GM19023 (cell line): ENCODE data around the gene CASS4.
"Not testable (repeated sequence)": the region's sequence is repeated elsewhere in the genome, so short reads cannot be mapped to it uniquely, and the experiment has no call there.

Source experiments
- ATAC-seq: cut with Tn5 transposase; IDR thresholded peaks from one replicate; pipeline ENCODE4 v1.9.1; 2021; ENCODE audit warnings: mild to moderate bottlenecking, moderate library complexity; ENCODE audit not compliant: unreplicated experiment

CASS4 gene, protein sequence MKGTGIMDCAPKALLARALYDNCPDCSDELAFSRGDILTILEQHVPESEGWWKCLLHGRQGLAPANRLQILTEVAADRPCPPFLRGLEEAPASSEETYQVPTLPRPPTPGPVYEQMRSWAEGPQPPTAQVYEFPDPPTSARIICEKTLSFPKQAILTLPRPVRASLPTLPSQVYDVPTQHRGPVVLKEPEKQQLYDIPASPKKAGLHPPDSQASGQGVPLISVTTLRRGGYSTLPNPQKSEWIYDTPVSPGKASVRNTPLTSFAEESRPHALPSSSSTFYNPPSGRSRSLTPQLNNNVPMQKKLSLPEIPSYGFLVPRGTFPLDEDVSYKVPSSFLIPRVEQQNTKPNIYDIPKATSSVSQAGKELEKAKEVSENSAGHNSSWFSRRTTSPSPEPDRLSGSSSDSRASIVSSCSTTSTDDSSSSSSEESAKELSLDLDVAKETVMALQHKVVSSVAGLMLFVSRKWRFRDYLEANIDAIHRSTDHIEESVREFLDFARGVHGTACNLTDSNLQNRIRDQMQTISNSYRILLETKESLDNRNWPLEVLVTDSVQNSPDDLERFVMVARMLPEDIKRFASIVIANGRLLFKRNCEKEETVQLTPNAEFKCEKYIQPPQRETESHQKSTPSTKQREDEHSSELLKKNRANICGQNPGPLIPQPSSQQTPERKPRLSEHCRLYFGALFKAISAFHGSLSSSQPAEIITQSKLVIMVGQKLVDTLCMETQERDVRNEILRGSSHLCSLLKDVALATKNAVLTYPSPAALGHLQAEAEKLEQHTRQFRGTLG

DNA sequence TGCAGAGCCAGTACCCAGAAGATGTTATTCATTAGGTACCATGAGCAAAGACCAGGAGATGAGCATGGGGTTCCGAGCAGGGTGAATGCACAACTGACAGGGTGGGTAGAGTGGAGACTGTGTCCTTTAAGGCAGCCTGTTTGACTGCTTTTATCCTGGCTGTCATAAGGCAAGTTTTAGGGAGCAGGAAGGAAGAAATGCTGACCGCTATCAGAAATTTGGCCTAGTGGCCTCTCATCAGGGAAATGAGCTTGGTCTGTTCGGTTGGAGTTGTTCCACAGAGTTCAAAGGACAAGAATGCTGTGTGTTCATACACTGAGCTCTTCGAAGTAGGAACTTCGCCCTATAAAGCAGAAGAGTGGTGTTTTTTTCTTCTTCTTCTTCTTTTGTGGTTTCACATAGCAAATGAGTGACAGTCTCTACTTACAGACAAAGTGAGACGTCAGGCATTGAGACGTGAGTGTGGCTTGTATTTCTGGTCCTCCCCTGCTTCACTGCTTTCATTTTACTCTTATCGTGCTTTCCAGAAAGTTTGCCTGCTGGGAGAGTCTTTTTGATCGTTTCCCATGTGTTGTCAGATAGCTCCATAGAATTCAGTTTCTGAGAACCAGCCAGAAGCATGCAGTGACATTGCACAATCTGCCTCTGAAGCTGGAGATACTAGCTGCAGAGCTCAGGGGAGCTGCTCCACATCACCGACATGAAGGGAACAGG, at the start of gene CASS4:
Gene CASS4 (plus strand): TSS at position 502 of the 714 bp plus-strand sequence. CDS start 199 bp downstream, at position 701.
- no peak for ATAC-seq

GRCh38 chr20:56362833-56363413, 49.1 kb upstream of the CASS4 start:
- no peak for ATAC-seq

DNA sequence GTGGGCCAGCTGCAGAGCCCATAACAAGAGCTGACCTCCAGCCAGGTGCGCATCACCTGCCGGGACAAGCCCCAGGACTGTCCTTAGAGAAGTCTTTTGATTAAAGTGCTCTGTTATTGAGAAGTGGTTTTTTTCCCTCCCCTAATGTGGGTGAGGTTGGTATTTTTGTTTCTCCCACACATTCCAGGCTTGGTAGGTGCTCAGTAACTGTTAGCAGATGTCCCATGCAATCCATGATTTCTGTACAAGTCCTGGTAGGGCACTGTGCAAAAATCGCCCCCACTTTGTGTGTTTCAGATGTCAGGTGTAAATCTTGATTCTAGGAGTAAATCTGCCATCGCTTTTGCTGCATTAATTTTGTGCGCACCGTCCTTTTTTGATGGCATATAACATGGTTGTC, 48.6 kb upstream of the CASS4 start:
- ATAC-seq = no peak

DNA sequence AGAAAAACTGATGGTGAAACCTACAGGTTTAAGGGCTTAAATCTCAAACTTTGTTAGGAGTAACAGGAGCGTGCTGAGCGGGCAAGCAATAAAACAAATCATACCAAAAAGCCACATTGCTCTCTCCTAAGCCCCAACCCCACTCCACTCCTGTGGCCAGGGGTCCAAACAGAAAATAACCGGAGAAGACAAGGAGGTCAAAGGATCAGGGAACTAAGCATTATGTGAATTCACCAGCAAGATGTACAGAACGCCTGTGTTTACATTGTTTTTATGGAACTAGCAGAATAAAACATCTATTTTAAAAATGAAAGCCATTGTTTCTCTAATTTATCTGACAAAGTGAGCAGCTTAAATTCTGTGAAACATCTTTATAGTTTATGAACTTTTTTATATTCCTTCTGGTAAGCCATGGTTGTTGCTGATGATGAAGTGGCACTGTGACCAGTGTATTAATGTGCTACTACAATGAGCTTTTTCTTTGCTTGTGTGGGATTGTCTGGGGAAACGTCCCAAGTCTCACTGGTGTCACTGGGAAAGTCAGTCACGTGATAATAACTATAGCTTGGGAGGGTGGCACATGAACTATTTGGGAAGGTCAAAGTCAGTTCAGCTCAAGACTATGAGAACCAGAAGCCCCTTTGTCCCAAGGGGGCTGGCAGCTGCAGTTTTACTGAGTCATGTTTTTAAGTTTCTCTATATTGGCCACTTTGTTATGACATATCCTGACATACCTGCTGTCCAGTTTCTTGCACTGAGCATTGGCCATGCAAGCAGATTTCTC, 43.5 kb upstream of the CASS4 start:
- ATAC-seq = no peak

DNA sequence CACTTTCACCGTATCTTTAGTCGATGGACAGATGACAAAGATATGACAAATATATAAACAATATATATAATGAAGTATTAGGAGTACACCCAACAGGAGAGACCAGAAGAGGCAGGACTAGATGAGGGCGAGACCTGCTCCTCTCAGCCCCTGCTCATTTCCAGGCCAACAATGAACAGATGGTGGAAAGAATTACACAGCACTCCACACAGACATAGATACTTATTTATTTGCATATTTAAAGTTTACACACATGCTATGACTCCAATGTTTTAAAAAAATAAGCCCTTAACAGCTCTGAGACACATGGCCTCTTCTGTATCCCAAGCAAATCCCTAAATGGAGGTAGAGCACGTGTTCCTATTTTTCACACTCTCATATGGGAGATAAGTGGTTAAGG, 42.9 kb upstream of the CASS4 start:
- ATAC-seq = no peak

DNA sequence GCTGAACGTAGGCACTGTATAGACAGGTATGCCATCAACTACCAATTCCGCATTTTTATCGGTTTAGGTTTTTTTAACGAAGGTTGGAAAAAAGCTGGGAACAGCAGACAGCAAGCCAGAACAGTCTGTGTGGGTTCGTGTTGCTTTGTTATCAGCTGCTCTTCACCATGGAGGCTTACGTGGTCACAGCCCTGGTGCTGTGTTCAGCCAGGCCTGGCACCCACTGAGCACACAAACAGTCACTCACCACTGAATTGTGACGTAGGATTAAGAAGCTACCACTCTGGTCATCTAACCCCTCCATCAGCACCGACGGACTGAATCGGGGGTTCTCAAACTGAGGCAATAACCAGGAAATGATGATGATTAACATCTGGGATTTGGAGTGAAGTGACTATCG, 40.1 kb upstream of the CASS4 start:
- ATAC-seq = no peak

GRCh38 chr20:56372850-56373249, 39.2 kb upstream of the CASS4 start:
- ATAC-seq = no peak

DNA sequence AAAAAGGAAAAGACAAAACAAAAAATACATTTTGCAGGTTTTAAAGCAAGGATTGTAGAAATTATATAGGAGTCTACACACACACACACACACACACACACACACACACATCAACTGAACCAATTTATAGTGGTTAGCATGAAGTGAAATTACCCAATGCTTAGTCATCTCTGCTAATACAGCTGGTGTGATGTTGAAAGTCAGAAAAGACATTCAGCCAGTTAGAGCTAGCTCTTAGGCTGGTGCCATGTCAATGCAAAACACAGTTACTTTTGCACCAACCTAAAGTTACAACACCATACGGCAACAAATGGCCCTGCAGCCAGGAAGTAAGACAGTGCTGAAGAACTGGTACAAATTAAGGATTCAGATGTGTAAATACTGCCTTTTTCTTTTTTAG, 38.1 kb upstream of the CASS4 start:
- ATAC-seq = no peak

- no peak for ATAC-seq
Measured at GRCh38 chr20:56376331-56376730, 35.7 kb upstream of the CASS4 start.

DNA sequence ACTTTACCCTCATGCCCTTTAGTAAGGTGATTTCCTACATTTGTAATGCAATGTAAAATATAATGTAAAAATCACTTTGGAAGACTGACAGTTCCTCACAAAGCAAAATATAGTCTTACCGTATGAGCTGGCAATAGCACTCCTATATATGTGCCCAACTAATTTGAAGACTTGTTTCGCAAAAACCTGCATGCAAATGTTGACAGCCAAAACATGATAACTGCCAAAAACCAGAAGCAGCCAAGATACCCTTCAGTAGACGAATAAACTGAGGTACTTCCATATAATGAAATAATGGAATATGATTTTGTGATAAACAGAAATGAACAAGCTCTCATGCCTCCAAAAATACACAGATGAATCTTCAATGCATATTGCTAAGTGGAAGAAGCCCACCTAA, 33.7 kb upstream of the CASS4 start:
- no peak for ATAC-seq

DNA sequence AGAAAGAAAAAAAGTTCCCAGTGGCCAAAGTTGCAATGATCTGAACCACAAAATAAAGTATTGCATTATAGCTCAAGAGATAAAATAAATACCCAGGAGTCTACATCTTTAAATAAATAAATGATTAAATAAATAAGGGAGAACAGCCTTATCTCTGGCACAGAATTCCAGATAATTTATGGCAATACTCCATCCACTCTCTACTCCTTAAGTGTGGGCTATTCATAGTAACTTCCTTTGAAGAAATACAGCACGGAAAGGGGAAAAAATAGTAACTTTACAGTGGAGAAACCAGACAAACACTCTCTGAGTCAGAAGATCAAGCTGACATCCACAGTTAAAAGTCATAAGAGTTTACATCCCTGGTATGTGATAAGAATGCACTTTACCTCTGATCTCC, 31.7 kb upstream of the CASS4 start:
- no peak for ATAC-seq

DNA sequence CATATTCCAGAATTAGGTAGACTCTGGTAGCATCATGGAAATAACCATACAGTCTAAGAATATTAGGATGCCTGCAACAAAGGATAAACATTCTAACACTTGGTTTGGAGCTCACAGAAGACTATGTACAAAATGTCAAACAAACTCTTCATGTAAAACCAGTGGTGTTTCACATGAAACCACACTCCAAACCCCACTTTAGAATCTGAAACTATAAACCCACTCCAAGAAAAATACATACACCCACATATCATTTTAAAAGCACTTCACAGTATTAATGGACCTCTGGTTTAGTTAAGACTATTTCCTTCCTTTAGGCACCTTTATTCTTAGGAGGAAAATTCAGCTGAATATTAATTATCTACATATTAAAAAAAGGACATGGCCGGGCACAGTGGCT, 30.6 kb upstream of the CASS4 start:
- no peak for ATAC-seq

DNA sequence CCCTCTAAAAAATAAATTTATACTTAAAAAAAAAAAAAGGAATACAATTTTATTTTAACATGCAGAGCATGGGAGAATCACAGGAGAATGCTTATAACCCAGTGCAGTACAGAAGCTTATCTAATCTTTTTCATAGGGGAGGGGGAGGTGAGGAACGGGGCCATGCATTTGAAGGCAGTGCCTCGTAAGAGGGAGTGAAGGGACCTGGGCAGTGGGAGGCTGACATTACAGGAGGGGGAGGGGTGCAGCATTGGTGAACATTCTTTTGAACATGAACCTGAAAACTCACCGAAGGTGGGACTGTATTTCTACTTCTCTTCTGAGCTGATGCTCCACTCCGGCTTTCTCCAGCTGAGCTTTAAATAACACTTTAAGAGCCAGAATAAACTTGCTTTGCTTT, 29.4 kb upstream of the CASS4 start:
- ATAC-seq = no peak

GRCh38 chr20:56383334-56383733, 28.7 kb upstream of the CASS4 start:
- ATAC-seq = no peak

- no peak for ATAC-seq
Measured at GRCh38 chr20:56385130-56385529, 26.9 kb upstream of the CASS4 start.

DNA sequence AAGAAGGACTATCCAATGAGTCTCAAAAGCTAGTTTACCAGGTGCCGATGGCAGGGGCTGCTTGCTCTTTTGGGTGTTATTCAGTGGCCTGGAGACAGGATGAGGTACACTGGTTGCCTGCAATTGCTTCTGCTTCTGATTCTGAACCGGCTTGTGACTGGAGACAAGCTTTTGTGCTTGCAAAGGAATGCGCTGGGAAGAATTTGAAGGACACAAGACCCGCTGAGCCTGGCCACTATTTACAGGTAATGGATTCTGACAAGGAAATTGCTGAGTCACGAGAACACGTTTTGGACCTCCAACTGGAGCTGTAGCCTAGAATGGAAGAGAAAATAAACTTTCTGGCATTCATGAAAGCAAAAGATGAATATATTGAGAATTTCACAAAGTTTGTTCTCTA, 25.8 kb upstream of the CASS4 start:
- ATAC-seq = no peak

GRCh38 chr20:56388882-56389281, 23.2 kb upstream of the CASS4 start:
- no peak for ATAC-seq

GRCh38 chr20:56389807-56390206, 22.3 kb upstream of the CASS4 start:
- no peak for ATAC-seq

GRCh38 chr20:56390396-56390795, 21.7 kb upstream of the CASS4 start:
- not testable (repeated sequence) for ATAC-seq

DNA sequence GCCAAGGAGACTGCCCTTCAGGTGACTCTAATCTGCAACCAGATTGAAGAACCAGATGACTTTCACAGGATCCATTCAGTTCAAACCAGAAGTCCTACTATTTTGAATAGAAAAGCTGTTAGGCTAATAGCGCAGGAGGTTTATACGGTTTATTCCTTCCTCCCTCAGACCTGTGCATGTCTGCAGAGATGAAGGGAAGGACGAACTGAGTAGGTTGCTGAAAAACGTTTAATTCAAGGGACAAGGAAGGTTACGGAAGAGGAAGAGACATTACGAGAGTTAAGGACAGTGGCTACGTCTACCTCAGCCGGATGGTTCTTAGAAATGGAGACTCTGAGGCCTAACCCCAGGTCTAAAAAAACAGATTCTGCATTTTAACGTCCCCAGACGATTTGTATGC, 21.0 kb upstream of the CASS4 start:
- no peak for ATAC-seq
